ENCODE data around the gene AIFM3.

DNA sequence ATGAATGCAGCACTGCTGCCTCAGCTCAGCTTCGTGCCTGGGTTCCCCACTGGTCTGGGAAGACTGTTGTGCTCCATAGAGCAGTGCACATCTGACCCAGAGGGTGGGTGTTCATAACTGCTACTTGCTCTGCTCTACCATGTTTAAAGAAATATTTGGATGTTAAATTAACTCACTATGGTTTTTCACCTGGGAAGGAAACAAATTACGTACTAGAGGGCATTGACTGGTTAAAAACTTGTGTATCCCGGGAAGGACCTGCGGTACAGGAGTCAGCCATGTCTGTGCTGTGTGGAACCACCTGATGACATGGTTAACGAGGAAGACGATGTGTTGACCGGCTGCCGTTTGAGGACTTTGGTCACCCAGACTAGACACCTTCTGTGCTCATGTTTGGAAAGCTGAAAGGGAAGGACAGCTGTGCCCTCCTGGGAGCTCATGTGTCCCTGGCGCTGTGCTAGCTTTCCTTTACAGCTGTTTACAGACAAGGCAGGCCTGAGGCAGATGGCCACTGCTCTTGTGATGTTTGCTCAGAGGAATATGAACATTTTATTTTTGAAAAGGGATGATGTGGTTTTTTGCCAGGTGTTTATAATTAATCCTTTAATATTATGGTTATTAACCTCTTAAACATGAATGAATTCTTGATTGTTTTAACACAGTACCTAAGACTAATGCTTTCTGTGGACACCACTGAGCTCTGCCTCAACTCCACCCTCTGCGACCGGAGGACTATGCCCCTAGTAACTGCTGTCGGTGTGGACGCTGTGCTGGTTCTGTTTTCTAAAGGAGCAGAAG lies 14.3 kb upstream of the AIFM3 start:
- TF ChIP-seq POLR2AphosphoS5 (IDR thresholded peaks at IDR 0.05) = no peak
- no peak for TF ChIP-seq POLR2A (IDR thresholded peaks at IDR 0.05)
